Chondrocyte (in vitro differentiated cells): Measurements from ENCODE around the gene PWP2. TPM values are rescaled to one million over a fixed set of nuclear protein-coding genes. Genes with fewer than 3 reads are reported as not detected.

ENCODE experiments used
- DNase-seq: peaks from one replicate; pipeline ENCODE4 v3.0.0; 2021; ENCODE audit warnings: mixed read lengths, low spot score
- H3K27ac Mint-ChIP-seq: one replicate; pipeline ENCODE4 v1.8.0; 2021; ENCODE audit warnings: mild to moderate bottlenecking, moderate library complexity, mixed read lengths; ENCODE audit not compliant: unreplicated experiment
- H3K27me3 Mint-ChIP-seq: 2 replicates; pipeline ENCODE4 v1.8.0; 2021; ENCODE audit warnings: low read depth, mixed read lengths
- H3K36me3 Mint-ChIP-seq: 2 replicates; pipeline ENCODE4 v1.8.0; 2021; ENCODE audit warnings: low read depth, mixed read lengths
- H3K4me1 Mint-ChIP-seq: 2 replicates; pipeline ENCODE4 v1.8.0; 2021; ENCODE audit warnings: low read depth, mild to moderate bottlenecking, mixed read lengths
- H3K4me3 Mint-ChIP-seq: one replicate; pipeline ENCODE4 v1.8.0; 2021; ENCODE audit warnings: mild to moderate bottlenecking, moderate library complexity, mixed read lengths; ENCODE audit not compliant: unreplicated experiment
- H3K9me3 Mint-ChIP-seq: 2 replicates; pipeline ENCODE4 v1.8.0; 2021; ENCODE audit warnings: low read depth, mixed read lengths
- CTCF ChIP-seq: fragments of 200-600 bp; sonication (generic); IDR thresholded peaks from 2 replicates; pipeline ENCODE4 v1.5.0; 2021; ENCODE audit warnings: antibody characterized with exemption, mild to moderate bottlenecking, moderate library complexity
- total RNA-seq: library from RNA; stranded (reverse); gene quantifications from 3 replicates; pipeline ENCODE4 v1.2.1, GENCODE V29; 2021

The PWP2 gene
- total RNA-seq, 1 donor from 2014 or later = 1.9 TPM

- H3K27me3 Mint-ChIP-seq = no peaks in the 10 kb centered on the region
- H3K27ac Mint-ChIP-seq = peak overlapping the region; percentile 12
- peak; percentile 52 for DNase-seq
- H3K9me3 Mint-ChIP-seq = no peaks in the 10 kb centered on the region
- H3K4me1 Mint-ChIP-seq = peaks cover 8% of the 10 kb centered on the region
- H3K4me3 Mint-ChIP-seq = no peak overlapping the region
- peaks cover 54% of the 10 kb centered on the region for H3K36me3 Mint-ChIP-seq
- TF ChIP-seq CTCF = no peak
Measured at GRCh38 chr21:44084496-44085241, 22.5 kb upstream of the PWP2 start.

- no peak overlapping the region for H3K27ac Mint-ChIP-seq
- H3K27me3 Mint-ChIP-seq = no peaks in the 10 kb centered on the region
- peaks cover 55% of the 10 kb centered on the region for H3K36me3 Mint-ChIP-seq
- H3K4me1 Mint-ChIP-seq = peaks cover 8% of the 10 kb centered on the region
- no peaks in the 10 kb centered on the region for H3K9me3 Mint-ChIP-seq
- peak; percentile 27 for DNase-seq
- no peak overlapping the region for H3K4me3 Mint-ChIP-seq
- no peak for TF ChIP-seq CTCF
Measured at GRCh38 chr21:44085491-44086321, 21.5 kb upstream of the PWP2 start.

- no peaks in the 10 kb centered on the region for H3K9me3 Mint-ChIP-seq
- H3K27ac Mint-ChIP-seq = no peak overlapping the region
- DNase-seq = no peak
Measured at GRCh38 chr21:44086636-44087425, 20.4 kb upstream of the PWP2 start.

GRCh38 chr21:44087426-44088400 lies 19.5 kb upstream of the PWP2 start:
- Mint-ChIP-seq H3K27me3 (no peaks in the 10 kb centered on the region), H3K4me1 (peaks cover 8% of the 10 kb centered on the region), H3K9me3 (no peaks in the 10 kb centered on the region), H3K36me3 (peaks cover 51% of the 10 kb centered on the region), H3K4me3 (no peak overlapping the region), H3K27ac (no peak overlapping the region)
- TF ChIP-seq CTCF = no peak
- DNase-seq = peak; percentile 74

More at GRCh38 chr21:44086636-44087425, 20.4 kb upstream of the PWP2 start:
- H3K36me3 Mint-ChIP-seq = peaks cover 52% of the 10 kb centered on the region
- H3K4me3 Mint-ChIP-seq = no peak overlapping the region
- no peak for TF ChIP-seq CTCF
- no peaks in the 10 kb centered on the region for H3K27me3 Mint-ChIP-seq
- H3K4me1 Mint-ChIP-seq = peaks cover 8% of the 10 kb centered on the region
